SK-N-SH treated with all-trans-retinoic acid at 6 μM for 48 hours (cell line): Measurements from ENCODE around the gene MIGA1.

Experiments
- ATAC-seq: fragments of 200-7000 bp; cut with Tn5 transposase; 3 replicates; pipeline ENCODE4 v1.9.1; 2020; ENCODE audit warnings: mild to moderate bottlenecking, moderate library complexity
- ARNTL ChIP-seq: fragments of 450-650 bp; formaldehyde crosslinking; IDR thresholded peaks from 2 replicates; pipeline ENCODE4 v1.5.0; 2020; ENCODE audit warnings: low read depth, mild to moderate bottlenecking, moderate library complexity, borderline replicate concordance
- BACH2 ChIP-seq: fragments of 250-450 bp; sonication (Bioruptor Pico); IDR thresholded peaks from 2 replicates; pipeline ENCODE4 v1.9.0; 2021; ENCODE audit warnings: mild to moderate bottlenecking, borderline replicate concordance
- CSDC2 ChIP-seq: fragments of 250-450 bp; sonication (Bioruptor Pico); IDR thresholded peaks from 2 replicates; pipeline ENCODE4 v1.5.0; 2020; ENCODE audit warnings: mild to moderate bottlenecking, moderate library complexity
- ESRRG ChIP-seq: fragments of 250-450 bp; sonication (Bioruptor Pico); IDR thresholded peaks from 2 replicates; pipeline ENCODE4 v1.6.1; 2021; ENCODE audit warnings: mild to moderate bottlenecking
- GLIS3 ChIP-seq: fragments of 250-450 bp; sonication (Bioruptor Pico); IDR thresholded peaks from 2 replicates; pipeline ENCODE4 v1.5.0; 2020; ENCODE audit warnings: mild to moderate bottlenecking, moderate library complexity
- ISL1 ChIP-seq: fragments of 250-450 bp; sonication (Bioruptor Pico); IDR thresholded peaks from 2 replicates; pipeline ENCODE4 v2.1.2; 2022; ENCODE audit warnings: mild to moderate bottlenecking, moderate library complexity
- OSR1 ChIP-seq: fragments of 250-450 bp; sonication (Bioruptor Pico); IDR thresholded peaks from 2 replicates; pipeline ENCODE4 v1.8.0; 2022; ENCODE audit warnings: moderate library complexity, mild to moderate bottlenecking, inconsistent platforms
- PPARA ChIP-seq: fragments of 250-450 bp; sonication (Bioruptor Pico); IDR thresholded peaks from 2 replicates; pipeline ENCODE4 v1.5.0; 2020; ENCODE audit warnings: mild to moderate bottlenecking, borderline replicate concordance
- RARB ChIP-seq: fragments of 250-450 bp; sonication (Bioruptor Pico); IDR thresholded peaks from 2 replicates; pipeline ENCODE4 v1.8.0; 2021; ENCODE audit warnings: mild to moderate bottlenecking, moderate library complexity
- SNAI2 ChIP-seq: fragments of 250-450 bp; sonication (Bioruptor Pico); IDR thresholded peaks from 2 replicates; pipeline ENCODE4 v1.5.0; 2020; ENCODE audit warnings: mild to moderate bottlenecking, moderate library complexity
- TCF4 ChIP-seq: fragments of 250-450 bp; sonication (Bioruptor Pico); IDR thresholded peaks from 2 replicates; pipeline ENCODE4 v1.8.0; 2021; ENCODE audit warnings: mild to moderate bottlenecking, moderate library complexity, borderline replicate concordance
- TOX ChIP-seq: fragments of 250-450 bp; sonication (Bioruptor Pico); IDR thresholded peaks from 2 replicates; pipeline ENCODE4 v1.8.0; 2021; ENCODE audit warnings: mild to moderate bottlenecking, moderate library complexity, borderline replicate concordance
- ZC3H10 ChIP-seq: fragments of 250-450 bp; sonication (Bioruptor Pico); IDR thresholded peaks from 2 replicates; pipeline ENCODE4 v1.5.1; 2021; ENCODE audit warnings: mild to moderate bottlenecking, moderate library complexity
- ZFP3 ChIP-seq: fragments of 250-450 bp; sonication (Bioruptor Pico); IDR thresholded peaks from 2 replicates; pipeline ENCODE4 v1.5.0; 2020; ENCODE audit warnings: mild to moderate bottlenecking, moderate library complexity
- ZFP30 ChIP-seq: fragments of 450-650 bp; formaldehyde crosslinking; IDR thresholded peaks from 2 replicates; pipeline ENCODE4 v1.5.0; 2022; ENCODE audit warnings: mild to moderate bottlenecking, moderate library complexity
- ZNF565 ChIP-seq: fragments of 450-650 bp; formaldehyde crosslinking; conservative IDR thresholded peaks from 2 replicates; pipeline ENCODE4 v1.5.0; 2020; ENCODE audit warnings: low read depth, mild to moderate bottlenecking, moderate library complexity
- ZNF70 ChIP-seq: fragments of 450-650 bp; formaldehyde crosslinking; IDR thresholded peaks from 2 replicates; pipeline ENCODE4 v1.5.0; 2020; ENCODE audit warnings: mild to moderate bottlenecking, moderate library complexity
- ZNF8 ChIP-seq: fragments of 450-650 bp; formaldehyde crosslinking; IDR thresholded peaks from 2 replicates; pipeline ENCODE4 v1.5.0; 2020; ENCODE audit warnings: mild to moderate bottlenecking, moderate library complexity
- TF ChIP-seq, protein P1 (sequence below): fragments of 250-450 bp; sonication (Bioruptor Pico); IDR thresholded peaks from 2 replicates; pipeline ENCODE4 v1.5.1; 2020; ENCODE audit warnings: low read depth, mild to moderate bottlenecking, moderate library complexity
- TF ChIP-seq, protein P2 (sequence below): fragments of 250-450 bp; sonication (Bioruptor Pico); IDR thresholded peaks from 2 replicates; pipeline ENCODE4 v1.5.0; 2020; ENCODE audit warnings: mild to moderate bottlenecking, moderate library complexity
- TF ChIP-seq, protein P3 (sequence below): fragments of 250-450 bp; sonication (Bioruptor Pico); IDR thresholded peaks from 2 replicates; pipeline ENCODE4 v1.8.0; 2021; ENCODE audit warnings: low read depth, mild to moderate bottlenecking, moderate library complexity, borderline replicate concordance
- TF ChIP-seq, protein P4 (sequence below): fragments of 250-450 bp; sonication (Bioruptor Pico); IDR thresholded peaks from 2 replicates; pipeline ENCODE4 v1.5.1; 2021; ENCODE audit warnings: mild to moderate bottlenecking, moderate library complexity

Gene MIGA1

DNA sequence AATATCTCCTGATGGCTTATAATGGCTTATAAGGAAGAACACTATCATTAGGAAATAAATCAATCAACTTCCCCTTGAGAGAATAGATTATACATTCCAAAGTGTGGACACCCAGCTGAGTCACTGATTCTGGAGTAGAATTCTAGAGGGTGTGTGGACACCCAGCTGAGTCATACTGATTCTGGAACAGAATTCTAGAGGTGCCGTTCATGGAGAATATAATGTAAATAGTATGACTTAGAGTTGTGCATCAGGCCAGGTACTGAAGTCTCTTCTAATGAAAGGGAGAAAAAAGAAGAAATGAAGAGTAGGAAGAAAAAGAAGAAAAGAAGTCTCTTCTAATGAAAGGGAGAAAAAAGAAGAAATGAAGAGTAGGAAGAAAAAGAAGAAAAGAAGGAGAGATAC lies 17.4 kb upstream of the MIGA1 start:
- TF ChIP-seq ZFP30 (CRISPR knock-in tag) (no peak), ISL1 (0 out of 2 replicates have a peak, but pooled peaks have one; percentile 15)

DNA sequence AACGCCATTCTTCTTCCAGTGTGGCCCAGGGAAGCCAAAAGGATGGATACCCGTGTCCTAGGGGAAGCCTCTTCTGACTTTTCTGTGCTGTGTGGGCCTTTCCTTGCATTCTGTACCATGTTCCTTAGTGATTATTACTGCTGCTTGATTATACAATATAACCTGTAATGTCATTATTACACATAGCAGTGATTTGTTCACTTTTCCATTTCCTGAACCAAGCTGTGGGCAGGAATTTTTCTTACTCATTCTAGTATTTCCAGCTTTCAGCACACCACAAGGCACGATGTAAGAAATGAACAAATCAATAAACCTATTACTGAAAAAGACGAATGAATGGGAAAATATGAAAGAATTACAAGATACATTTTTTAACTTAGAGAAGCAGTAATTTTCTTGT lies 11.4 kb upstream of the MIGA1 start:
- TF ChIP-seq, protein P1, sequence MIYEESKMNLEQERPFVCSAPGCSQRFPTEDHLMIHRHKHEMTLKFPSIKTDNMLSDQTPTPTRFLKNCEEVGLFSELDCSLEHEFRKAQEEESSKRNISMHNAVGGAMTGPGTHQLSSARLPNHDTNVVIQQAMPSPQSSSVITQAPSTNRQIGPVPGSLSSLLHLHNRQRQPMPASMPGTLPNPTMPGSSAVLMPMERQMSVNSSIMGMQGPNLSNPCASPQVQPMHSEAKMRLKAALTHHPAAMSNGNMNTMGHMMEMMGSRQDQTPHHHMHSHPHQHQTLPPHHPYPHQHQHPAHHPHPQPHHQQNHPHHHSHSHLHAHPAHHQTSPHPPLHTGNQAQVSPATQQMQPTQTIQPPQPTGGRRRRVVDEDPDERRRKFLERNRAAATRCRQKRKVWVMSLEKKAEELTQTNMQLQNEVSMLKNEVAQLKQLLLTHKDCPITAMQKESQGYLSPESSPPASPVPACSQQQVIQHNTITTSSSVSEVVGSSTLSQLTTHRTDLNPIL (CRISPR knock-in tag) = no peak
- TF ChIP-seq ZNF8 (CRISPR knock-in tag) = no peak
- TF ChIP-seq ARNTL = no peak
- no peak for TF ChIP-seq ZNF70 (CRISPR knock-in tag)
- TF ChIP-seq, protein P2, sequence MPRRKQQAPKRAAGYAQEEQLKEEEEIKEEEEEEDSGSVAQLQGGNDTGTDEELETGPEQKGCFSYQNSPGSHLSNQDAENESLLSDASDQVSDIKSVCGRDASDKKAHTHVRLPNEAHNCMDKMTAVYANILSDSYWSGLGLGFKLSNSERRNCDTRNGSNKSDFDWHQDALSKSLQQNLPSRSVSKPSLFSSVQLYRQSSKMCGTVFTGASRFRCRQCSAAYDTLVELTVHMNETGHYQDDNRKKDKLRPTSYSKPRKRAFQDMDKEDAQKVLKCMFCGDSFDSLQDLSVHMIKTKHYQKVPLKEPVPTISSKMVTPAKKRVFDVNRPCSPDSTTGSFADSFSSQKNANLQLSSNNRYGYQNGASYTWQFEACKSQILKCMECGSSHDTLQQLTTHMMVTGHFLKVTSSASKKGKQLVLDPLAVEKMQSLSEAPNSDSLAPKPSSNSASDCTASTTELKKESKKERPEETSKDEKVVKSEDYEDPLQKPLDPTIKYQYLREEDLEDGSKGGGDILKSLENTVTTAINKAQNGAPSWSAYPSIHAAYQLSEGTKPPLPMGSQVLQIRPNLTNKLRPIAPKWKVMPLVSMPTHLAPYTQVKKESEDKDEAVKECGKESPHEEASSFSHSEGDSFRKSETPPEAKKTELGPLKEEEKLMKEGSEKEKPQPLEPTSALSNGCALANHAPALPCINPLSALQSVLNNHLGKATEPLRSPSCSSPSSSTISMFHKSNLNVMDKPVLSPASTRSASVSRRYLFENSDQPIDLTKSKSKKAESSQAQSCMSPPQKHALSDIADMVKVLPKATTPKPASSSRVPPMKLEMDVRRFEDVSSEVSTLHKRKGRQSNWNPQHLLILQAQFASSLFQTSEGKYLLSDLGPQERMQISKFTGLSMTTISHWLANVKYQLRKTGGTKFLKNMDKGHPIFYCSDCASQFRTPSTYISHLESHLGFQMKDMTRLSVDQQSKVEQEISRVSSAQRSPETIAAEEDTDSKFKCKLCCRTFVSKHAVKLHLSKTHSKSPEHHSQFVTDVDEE = no peak
- no peak for TF ChIP-seq ZFP3 (CRISPR knock-in tag)
- no peak for TF ChIP-seq CSDC2 (CRISPR knock-in tag)
- TF ChIP-seq GLIS3 (CRISPR knock-in tag) = no peak
- no peak for TF ChIP-seq PPARA (CRISPR knock-in tag)
- TF ChIP-seq ESRRG (CRISPR knock-in tag) = no peak
- no peak for TF ChIP-seq ZNF565 (CRISPR knock-in tag)
- no peak for TF ChIP-seq ISL1
- ATAC-seq = no peak

More for the DNA sequence above, 17.4 kb upstream of the MIGA1 start:
- ATAC-seq = no peak

DNA sequence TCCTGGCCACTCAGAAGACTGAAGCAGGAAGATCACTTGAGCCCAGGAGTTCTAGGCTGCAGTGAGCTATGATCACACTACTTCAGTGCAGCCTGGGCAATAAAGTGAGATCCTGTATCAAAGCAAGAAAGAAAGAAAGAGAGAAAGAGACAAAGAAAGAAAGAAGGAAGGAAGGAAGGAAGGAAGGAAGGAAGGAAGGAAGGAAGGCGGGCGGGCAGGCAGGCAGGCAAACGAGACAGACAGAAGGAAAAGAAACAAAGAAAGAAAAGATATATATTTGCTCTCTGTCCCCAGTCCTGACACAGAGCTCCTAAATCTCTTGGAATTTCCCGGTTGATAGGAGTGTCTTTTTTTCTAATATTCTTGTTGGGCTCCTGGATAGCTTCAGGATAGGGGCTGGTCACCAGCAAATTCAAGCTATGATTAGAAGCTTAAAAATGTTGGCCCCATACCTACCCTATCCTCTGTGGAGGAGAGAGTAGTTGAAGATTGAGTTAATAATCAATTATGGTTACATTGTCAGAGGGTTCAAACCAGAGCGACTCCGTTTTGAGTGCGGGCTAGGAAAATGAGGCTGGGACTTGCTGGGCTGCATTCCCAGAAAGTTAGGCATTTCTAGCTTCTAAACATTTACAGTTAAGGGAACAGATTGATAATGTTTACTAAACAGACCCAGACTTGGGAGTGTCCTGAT lies 3.3 kb upstream of the MIGA1 start:
- no peak for TF ChIP-seq ZC3H10 (CRISPR knock-in tag)
- TF ChIP-seq ZNF565 (CRISPR knock-in tag) = no peak
- TF ChIP-seq, protein P3, sequence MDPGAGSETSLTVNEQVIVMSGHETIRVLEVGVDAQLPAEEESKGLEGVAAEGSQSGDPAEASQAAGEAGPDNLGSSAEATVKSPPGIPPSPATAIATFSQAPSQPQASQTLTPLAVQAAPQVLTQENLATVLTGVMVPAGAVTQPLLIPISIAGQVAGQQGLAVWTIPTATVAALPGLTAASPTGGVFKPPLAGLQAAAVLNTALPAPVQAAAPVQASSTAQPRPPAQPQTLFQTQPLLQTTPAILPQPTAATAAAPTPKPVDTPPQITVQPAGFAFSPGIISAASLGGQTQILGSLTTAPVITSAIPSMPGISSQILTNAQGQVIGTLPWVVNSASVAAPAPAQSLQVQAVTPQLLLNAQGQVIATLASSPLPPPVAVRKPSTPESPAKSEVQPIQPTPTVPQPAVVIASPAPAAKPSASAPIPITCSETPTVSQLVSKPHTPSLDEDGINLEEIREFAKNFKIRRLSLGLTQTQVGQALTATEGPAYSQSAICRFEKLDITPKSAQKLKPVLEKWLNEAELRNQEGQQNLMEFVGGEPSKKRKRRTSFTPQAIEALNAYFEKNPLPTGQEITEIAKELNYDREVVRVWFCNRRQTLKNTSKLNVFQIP (CRISPR knock-in tag) = no peak
- TF ChIP-seq TCF4 (CRISPR knock-in tag) = no peak
- TF ChIP-seq SNAI2 (CRISPR knock-in tag) = no peak
- no peak for TF ChIP-seq ARNTL
- TF ChIP-seq, protein P2 = no peak
- ATAC-seq = no peak

DNA sequence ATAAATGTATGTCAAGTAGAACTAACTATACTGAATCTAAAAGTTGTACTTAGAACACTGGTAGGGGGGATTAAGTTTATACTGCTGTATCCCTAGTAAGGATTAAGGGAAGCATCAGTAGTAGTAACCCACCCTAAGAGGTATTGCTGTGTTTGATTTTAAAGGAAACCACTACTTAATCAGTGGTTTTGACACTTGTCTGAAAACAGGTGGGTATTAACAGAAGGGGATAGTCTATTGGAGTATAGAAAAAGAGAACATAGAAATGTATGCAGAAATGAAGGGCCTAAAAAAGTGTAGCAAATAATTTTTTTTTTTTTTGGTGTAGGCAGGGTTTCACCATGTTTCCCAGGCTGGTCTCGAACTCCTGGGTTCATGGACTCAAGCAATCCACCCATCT lies 2.2 kb downstream of the MIGA1 start:
- no peak for ATAC-seq
- TF ChIP-seq OSR1 (CRISPR knock-in tag) (no peak), BACH2 (CRISPR knock-in tag) (no peak), CSDC2 (CRISPR knock-in tag) (no peak), SNAI2 (CRISPR knock-in tag) (no peak), ZNF565 (CRISPR knock-in tag) (no peak), ARNTL (no peak), ZFP3 (CRISPR knock-in tag) (no peak), TOX (CRISPR knock-in tag) (no peak), ZNF70 (CRISPR knock-in tag) (no peak), RARB (CRISPR knock-in tag) (no peak), ISL1 (no peak), ESRRG (CRISPR knock-in tag) (no peak)
- TF ChIP-seq, protein P2 = no peak
- TF ChIP-seq, protein P4, sequence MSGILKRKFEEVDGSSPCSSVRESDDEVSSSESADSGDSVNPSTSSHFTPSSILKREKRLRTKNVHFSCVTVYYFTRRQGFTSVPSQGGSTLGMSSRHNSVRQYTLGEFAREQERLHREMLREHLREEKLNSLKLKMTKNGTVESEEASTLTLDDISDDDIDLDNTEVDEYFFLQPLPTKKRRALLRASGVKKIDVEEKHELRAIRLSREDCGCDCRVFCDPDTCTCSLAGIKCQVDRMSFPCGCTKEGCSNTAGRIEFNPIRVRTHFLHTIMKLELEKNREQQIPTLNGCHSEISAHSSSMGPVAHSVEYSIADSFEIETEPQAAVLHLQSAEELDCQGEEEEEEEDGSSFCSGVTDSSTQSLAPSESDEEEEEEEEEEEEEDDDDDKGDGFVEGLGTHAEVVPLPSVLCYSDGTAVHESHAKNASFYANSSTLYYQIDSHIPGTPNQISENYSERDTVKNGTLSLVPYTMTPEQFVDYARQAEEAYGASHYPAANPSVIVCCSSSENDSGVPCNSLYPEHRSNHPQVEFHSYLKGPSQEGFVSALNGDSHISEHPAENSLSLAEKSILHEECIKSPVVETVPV (CRISPR knock-in tag) = no peak
